HCT116 (cell line): Measurements from ENCODE around the gene DOCK2.

Source experiments
- CEBPB ChIP-seq: IDR thresholded peaks from 2 replicates; pipeline ENCODE4 v1.6.1; 2012; ENCODE audit warnings: low read depth
- EGR1 ChIP-seq: IDR thresholded peaks from 2 replicates; pipeline ENCODE4 v1.6.1; 2012; ENCODE audit warnings: low read depth
- EZH2 ChIP-seq: fragments of 200-600 bp; sonication (generic); IDR thresholded peaks from 2 replicates; pipeline ENCODE4 v1.6.1; 2017; ENCODE audit warnings: antibody characterized with exemption, mixed run types
- JUND ChIP-seq: IDR thresholded peaks from 2 replicates; pipeline ENCODE4 v1.6.1; 2012
- POLR2A ChIP-seq: IDR thresholded peaks from 2 replicates; pipeline ENCODE4 v1.7.0; 2011; ENCODE audit warnings: borderline replicate concordance; ENCODE audit not compliant: insufficient read depth, insufficient read length; ENCODE audit errors: extremely low read depth
- POLR2AphosphoS5 ChIP-seq: IDR thresholded peaks from 2 replicates; pipeline ENCODE4 v1.6.1; 2011; ENCODE audit warnings: mild to moderate bottlenecking, low read depth, low read length, moderate library complexity
- SIN3A ChIP-seq: IDR thresholded peaks from 2 replicates; pipeline ENCODE4 v1.6.1; 2012; ENCODE audit warnings: low read depth
- TCF7L2 ChIP-seq: IDR thresholded peaks from 2 replicates; pipeline ENCODE4 v1.7.0; 2011; ENCODE audit warnings: borderline replicate concordance, inconsistent platforms; ENCODE audit not compliant: insufficient read depth, insufficient read length; ENCODE audit errors: extremely low read depth
- TF ChIP-seq, protein P1 (sequence below): IDR thresholded peaks from 2 replicates; pipeline ENCODE4 v1.6.1; 2012; ENCODE audit warnings: low read depth
- TF ChIP-seq, protein P2 (sequence below), 3 experiments: fragments of 200-600 bp in 1 of 3; sonication (generic) in 1 of 3; IDR thresholded peaks in 2 of 3; conservative IDR thresholded peaks in 1 of 3; 2 replicates each; pipeline ENCODE4 v1.5.1; 2012 to 2017; ENCODE audit warnings: low read depth in 2 of 3, low read length in 2 of 3, antibody characterized with exemption in 1 of 3, borderline replicate concordance in 1 of 3, control low read depth in 1 of 3, mild to moderate bottlenecking in 1 of 3, mixed read lengths in 1 of 3, mixed run types in 1 of 3, moderate library complexity in 1 of 3; ENCODE audit not compliant: insufficient read depth in 1 of 3

DNA sequence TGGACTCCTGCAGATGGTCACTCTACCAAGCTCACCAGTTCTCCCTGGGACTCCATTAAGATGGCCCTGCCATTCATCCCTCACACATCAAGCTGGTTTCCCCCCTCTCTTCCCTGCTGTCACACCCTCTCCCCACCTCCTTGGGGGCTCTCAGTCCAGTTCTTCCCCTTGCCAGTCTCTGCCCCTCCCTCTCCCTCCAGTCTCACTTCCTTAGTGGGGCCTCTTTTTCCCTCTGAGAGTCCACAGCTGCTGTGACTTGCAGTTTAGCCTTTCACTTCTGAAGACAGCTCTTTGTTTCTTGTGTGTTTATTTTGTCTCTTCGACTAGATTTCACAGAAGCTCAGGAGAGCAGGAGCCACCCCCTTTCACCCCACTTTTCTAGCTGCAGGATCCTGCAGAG lies 10.5 kb downstream of the DOCK2 start:
- TF ChIP-seq POLR2A = no peak
- TF ChIP-seq POLR2AphosphoS5 = no peak
- TF ChIP-seq, protein P1, sequence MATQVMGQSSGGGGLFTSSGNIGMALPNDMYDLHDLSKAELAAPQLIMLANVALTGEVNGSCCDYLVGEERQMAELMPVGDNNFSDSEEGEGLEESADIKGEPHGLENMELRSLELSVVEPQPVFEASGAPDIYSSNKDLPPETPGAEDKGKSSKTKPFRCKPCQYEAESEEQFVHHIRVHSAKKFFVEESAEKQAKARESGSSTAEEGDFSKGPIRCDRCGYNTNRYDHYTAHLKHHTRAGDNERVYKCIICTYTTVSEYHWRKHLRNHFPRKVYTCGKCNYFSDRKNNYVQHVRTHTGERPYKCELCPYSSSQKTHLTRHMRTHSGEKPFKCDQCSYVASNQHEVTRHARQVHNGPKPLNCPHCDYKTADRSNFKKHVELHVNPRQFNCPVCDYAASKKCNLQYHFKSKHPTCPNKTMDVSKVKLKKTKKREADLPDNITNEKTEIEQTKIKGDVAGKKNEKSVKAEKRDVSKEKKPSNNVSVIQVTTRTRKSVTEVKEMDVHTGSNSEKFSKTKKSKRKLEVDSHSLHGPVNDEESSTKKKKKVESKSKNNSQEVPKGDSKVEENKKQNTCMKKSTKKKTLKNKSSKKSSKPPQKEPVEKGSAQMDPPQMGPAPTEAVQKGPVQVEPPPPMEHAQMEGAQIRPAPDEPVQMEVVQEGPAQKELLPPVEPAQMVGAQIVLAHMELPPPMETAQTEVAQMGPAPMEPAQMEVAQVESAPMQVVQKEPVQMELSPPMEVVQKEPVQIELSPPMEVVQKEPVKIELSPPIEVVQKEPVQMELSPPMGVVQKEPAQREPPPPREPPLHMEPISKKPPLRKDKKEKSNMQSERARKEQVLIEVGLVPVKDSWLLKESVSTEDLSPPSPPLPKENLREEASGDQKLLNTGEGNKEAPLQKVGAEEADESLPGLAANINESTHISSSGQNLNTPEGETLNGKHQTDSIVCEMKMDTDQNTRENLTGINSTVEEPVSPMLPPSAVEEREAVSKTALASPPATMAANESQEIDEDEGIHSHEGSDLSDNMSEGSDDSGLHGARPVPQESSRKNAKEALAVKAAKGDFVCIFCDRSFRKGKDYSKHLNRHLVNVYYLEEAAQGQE = no peak
- no peak for TF ChIP-seq EZH2
- TF ChIP-seq, protein P2, sequence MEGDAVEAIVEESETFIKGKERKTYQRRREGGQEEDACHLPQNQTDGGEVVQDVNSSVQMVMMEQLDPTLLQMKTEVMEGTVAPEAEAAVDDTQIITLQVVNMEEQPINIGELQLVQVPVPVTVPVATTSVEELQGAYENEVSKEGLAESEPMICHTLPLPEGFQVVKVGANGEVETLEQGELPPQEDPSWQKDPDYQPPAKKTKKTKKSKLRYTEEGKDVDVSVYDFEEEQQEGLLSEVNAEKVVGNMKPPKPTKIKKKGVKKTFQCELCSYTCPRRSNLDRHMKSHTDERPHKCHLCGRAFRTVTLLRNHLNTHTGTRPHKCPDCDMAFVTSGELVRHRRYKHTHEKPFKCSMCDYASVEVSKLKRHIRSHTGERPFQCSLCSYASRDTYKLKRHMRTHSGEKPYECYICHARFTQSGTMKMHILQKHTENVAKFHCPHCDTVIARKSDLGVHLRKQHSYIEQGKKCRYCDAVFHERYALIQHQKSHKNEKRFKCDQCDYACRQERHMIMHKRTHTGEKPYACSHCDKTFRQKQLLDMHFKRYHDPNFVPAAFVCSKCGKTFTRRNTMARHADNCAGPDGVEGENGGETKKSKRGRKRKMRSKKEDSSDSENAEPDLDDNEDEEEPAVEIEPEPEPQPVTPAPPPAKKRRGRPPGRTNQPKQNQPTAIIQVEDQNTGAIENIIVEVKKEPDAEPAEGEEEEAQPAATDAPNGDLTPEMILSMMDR (IDR thresholded peaks at IDR 0.05 in 2 of 3, conservative IDR thresholded peaks at IDR 0.05 in 1 of 3; ENCODE audit: borderline replicate concordance in 1 of 3, insufficient read depth in 1 of 3, low read depth in 2 of 3, low read length in 2 of 3) = no peak
- no peak for TF ChIP-seq SIN3A
- no peak for TF ChIP-seq CEBPB
- no peak for TF ChIP-seq EGR1
- no peak for TF ChIP-seq JUND
- TF ChIP-seq TCF7L2 = no peak
